CD4-positive, alpha-beta T cell treated with Interleukin-4 for 4 hours (primary cell): ENCODE measurements around the gene ST6GALNAC6.

ENCODE experiments used
- DNase-seq: peaks from one replicate; pipeline ENCODE4 v3.0.0-alpha.2; 2020

Gene ST6GALNAC6

GRCh38 chr9:127899128-127899943, at the start of gene ST6GALNAC6:
Gene ST6GALNAC6, minus strand, starts transcription at chr9:127899603. Its CDS starts 1,622 bp downstream, at chr9:127897981.
- peak; percentile 45 for DNase-seq

GRCh38 chr9:127947841-127948710, 48.7 kb upstream of the ST6GALNAC6 start:
- DNase-seq: no peak

- no peak for DNase-seq
Observed at GRCh38 chr9:127946728-127947127, 47.3 kb upstream of the ST6GALNAC6 start.

- DNase-seq: no peak
Observed at GRCh38 chr9:127945942-127946341, 46.5 kb upstream of the ST6GALNAC6 start.

GRCh38 chr9:127945338-127945737, 45.9 kb upstream of the ST6GALNAC6 start:
- no peak for DNase-seq

GRCh38 chr9:127944586-127945218, 45.3 kb upstream of the ST6GALNAC6 start:
- no peak for DNase-seq

GRCh38 chr9:127943731-127944144, 44.3 kb upstream of the ST6GALNAC6 start:
- DNase-seq: peak; percentile 66

GRCh38 chr9:127943011-127943662, 43.7 kb upstream of the ST6GALNAC6 start:
- no peak for DNase-seq

- DNase-seq: peak; percentile 39
Observed at GRCh38 chr9:127942216-127943010, 43.0 kb upstream of the ST6GALNAC6 start.

GRCh38 chr9:127941961-127942215, 42.5 kb upstream of the ST6GALNAC6 start:
- no peak for DNase-seq

- DNase-seq: no peak
Observed at GRCh38 chr9:127941062-127941960, 41.9 kb upstream of the ST6GALNAC6 start.

GRCh38 chr9:127940593-127940992, 41.2 kb upstream of the ST6GALNAC6 start:
- no peak for DNase-seq

- DNase-seq: no peak
Observed at GRCh38 chr9:127938298-127938690, 38.9 kb upstream of the ST6GALNAC6 start.

- DNase-seq: peak; percentile 84
Observed at GRCh38 chr9:127937388-127938297, 38.2 kb upstream of the ST6GALNAC6 start, which contains the start of gene DPM2. Gene DPM2, minus strand, starts transcription at chr9:127937854. Its CDS starts 34 bp downstream, at chr9:127937820.

GRCh38 chr9:127937056-127937387, 37.6 kb upstream of the ST6GALNAC6 start:
- no peak for DNase-seq

GRCh38 chr9:127936347-127936852, 37.0 kb upstream of the ST6GALNAC6 start:
- DNase-seq: no peak

GRCh38 chr9:127935765-127936221, 36.4 kb upstream of the ST6GALNAC6 start:
- DNase-seq: no peak

- DNase-seq: no peak
Observed at GRCh38 chr9:127934986-127935385, 35.6 kb upstream of the ST6GALNAC6 start.

- DNase-seq: no peak
Observed at GRCh38 chr9:127934248-127934647, 34.8 kb upstream of the ST6GALNAC6 start.
